Measurements from ENCODE around the gene GHITM. TPM values are rescaled to one million over a fixed set of nuclear protein-coding genes. Genes with fewer than 3 reads are reported as not detected.

GHITM gene
- total and polyA plus RNA-seq, 2 donors (not counting 1 experiment from before 2014, with no cell fraction given): 40.5 to 75.1 TPM

DNA sequence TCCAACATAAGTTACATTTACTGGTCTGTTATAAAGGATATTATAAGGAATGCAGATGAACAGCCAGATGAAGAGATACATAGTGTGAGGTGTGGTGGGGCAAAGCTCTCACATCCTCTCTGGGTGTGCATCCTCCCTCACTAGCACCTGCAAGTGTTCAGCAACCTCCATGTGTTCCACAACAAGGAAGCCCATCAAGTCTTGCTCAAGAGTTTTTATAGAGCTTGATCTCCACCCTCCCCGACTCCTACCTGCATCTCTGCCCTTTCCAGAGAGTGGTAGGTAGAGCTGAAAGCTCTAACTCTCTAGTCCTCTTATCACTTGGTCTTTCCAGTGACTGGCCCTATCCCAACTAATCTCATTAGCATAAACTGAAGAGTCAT lies 12.5 kb upstream of the GHITM start:
- CTCF ChIA-PET: no interaction called here
- peaks cover 5 to 21% (median 20%) of the 10 kb centered on the region in 3 donors for H3K9me3 ChIP-seq (ENCODE audit: control extremely low read depth in 1 of 3, control insufficient read depth in 2 of 3, insufficient read depth in 1 of 3, low read length in 2 of 3)

DNA sequence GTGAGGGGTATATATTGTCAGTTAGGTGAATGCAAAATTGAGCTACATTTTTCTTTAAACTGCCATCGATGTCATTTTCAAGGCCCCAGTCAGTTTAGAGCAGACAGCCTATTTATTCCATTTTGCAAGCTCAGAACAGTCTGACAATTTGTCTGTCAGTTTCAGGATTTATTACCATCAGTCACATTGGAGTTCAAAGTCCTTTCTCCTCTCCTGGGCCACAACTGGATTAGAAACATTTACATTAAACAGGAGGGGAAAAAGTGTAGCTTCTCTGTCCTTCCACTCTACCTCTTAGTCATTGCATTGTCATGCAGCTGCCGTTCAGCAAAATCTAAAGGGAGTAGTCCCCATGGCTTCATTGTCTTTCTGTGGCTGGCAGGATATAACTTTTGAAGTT lies 3.5 kb upstream of the GHITM start:
- Histone ChIP-seq H3K4me2 (replicated peaks; ENCODE audit: low read depth, low read length, poor library complexity, severe bottlenecking) (no peak overlapping the region), H3K4me1 (ENCODE audit: control insufficient read depth in 2 of 2, insufficient read depth in 2 of 2, low read length in 2 of 2) (peaks cover 11 to 14% of the 10 kb centered on the region in 2 donors), H4K20me1 (ENCODE audit: control insufficient read depth, insufficient read depth, low read length, poor library complexity, severe bottlenecking) (no peaks in the 10 kb centered on the region), H3K27me3 (replicated peaks in 1 of 4; ENCODE audit: control extremely low read depth in 1 of 4, control insufficient read depth in 3 of 4, insufficient read depth in 4 of 4, low read length in 3 of 4) (peaks cover 0 to 6% (median 1%) of the 10 kb centered on the region in 4 experiments), H3K36me3 (replicated peaks in 1 of 2; ENCODE audit: control extremely low read depth in 1 of 2, control insufficient read depth in 1 of 2, extremely low read depth in 1 of 2, insufficient read depth in 2 of 2, low read length in 1 of 2) (no peaks in the 10 kb centered on the region), H3K27ac (ENCODE audit: low read length in 2 of 2) (no peak overlapping the region), H2AFZ (ENCODE audit: insufficient read depth, low read depth, low read length, poor library complexity, severe bottlenecking) (no peak overlapping the region), H3K9ac (ENCODE audit: low read length) (no peak overlapping the region), H3K79me2 (ENCODE audit: control insufficient read depth, insufficient read depth, low read length) (peaks cover 15% of the 10 kb centered on the region), H3K9me3 (ENCODE audit: control extremely low read depth in 1 of 3, control insufficient read depth in 2 of 3, insufficient read depth in 1 of 3, low read length in 2 of 3) (peaks cover 0 to 1% (median 0%) of the 10 kb centered on the region in 3 donors), H3K4me3 (ENCODE audit: control extremely low read depth in 1 of 5, extremely low read depth in 1 of 5, insufficient read depth in 1 of 5, low read depth in 2 of 5, low read length in 4 of 5) (no peak overlapping the region)
- ChIA-PET CTCF (no interaction called here), POLR2A (no interaction called here)
- TF ChIP-seq EZH2 (IDR thresholded peaks at IDR 0.05; ENCODE audit: borderline replicate concordance, insufficient read depth, low read depth, low read length, poor library complexity, severe bottlenecking): no peak
- TF ChIP-seq, protein P1, sequence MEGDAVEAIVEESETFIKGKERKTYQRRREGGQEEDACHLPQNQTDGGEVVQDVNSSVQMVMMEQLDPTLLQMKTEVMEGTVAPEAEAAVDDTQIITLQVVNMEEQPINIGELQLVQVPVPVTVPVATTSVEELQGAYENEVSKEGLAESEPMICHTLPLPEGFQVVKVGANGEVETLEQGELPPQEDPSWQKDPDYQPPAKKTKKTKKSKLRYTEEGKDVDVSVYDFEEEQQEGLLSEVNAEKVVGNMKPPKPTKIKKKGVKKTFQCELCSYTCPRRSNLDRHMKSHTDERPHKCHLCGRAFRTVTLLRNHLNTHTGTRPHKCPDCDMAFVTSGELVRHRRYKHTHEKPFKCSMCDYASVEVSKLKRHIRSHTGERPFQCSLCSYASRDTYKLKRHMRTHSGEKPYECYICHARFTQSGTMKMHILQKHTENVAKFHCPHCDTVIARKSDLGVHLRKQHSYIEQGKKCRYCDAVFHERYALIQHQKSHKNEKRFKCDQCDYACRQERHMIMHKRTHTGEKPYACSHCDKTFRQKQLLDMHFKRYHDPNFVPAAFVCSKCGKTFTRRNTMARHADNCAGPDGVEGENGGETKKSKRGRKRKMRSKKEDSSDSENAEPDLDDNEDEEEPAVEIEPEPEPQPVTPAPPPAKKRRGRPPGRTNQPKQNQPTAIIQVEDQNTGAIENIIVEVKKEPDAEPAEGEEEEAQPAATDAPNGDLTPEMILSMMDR (IDR thresholded peaks at IDR 0.05): no peak
- peaks cover 5% of the 10 kb centered on the region for H3K27me3 Mint-ChIP-seq
- H3K27ac Mint-ChIP-seq: no peak overlapping the region
- intact Hi-C loops (cut with micrococcal nuclease): no loop called here
- DNase-seq (no peak), ATAC-seq (ENCODE audit: low read depth) (no peak)
- no peaks in the 10 kb centered on the region for H3K9me3 Mint-ChIP-seq (ENCODE audit: insufficient read depth)
- H3K4me3 Mint-ChIP-seq: no peak overlapping the region
- 0% methylated on average over 1 of the region's 2 CpGs for WGBS (ENCODE audit: insufficient coverage)
- peaks cover 17% of the 10 kb centered on the region for H3K4me1 Mint-ChIP-seq

More for the DNA sequence above, 12.5 kb upstream of the GHITM start:
- Histone ChIP-seq H4K20me1 (ENCODE audit: control insufficient read depth, insufficient read depth, low read length, poor library complexity, severe bottlenecking) (no peaks in the 10 kb centered on the region), H3K4me3 (ENCODE audit: control extremely low read depth in 1 of 5, extremely low read depth in 1 of 5, insufficient read depth in 1 of 5, low read depth in 2 of 5, low read length in 4 of 5) (no peak overlapping the region), H3K4me2 (replicated peaks; ENCODE audit: low read depth, low read length, poor library complexity, severe bottlenecking) (no peak overlapping the region), H3K36me3 (replicated peaks in 1 of 2; ENCODE audit: control extremely low read depth in 1 of 2, control insufficient read depth in 1 of 2, extremely low read depth in 1 of 2, insufficient read depth in 2 of 2, low read length in 1 of 2) (no peaks in the 10 kb centered on the region), H3K4me1 (ENCODE audit: control insufficient read depth in 2 of 2, insufficient read depth in 2 of 2, low read length in 2 of 2) (no peaks in the 10 kb centered on the region), H2AFZ (ENCODE audit: insufficient read depth, low read depth, low read length, poor library complexity, severe bottlenecking) (no peak overlapping the region), H3K27ac (ENCODE audit: low read length in 2 of 2) (no peak overlapping the region), H3K79me2 (ENCODE audit: control insufficient read depth, insufficient read depth, low read length) (no peaks in the 10 kb centered on the region), H3K27me3 (replicated peaks in 1 of 4; ENCODE audit: control extremely low read depth in 1 of 4, control insufficient read depth in 3 of 4, insufficient read depth in 4 of 4, low read length in 3 of 4) (peaks cover 0 to 20% (median 4%) of the 10 kb centered on the region in 4 experiments), H3K9ac (ENCODE audit: low read length) (no peak overlapping the region)
- TF ChIP-seq, protein P1 (IDR thresholded peaks at IDR 0.05): no peak
- no peak for TF ChIP-seq EZH2 (IDR thresholded peaks at IDR 0.05; ENCODE audit: borderline replicate concordance, insufficient read depth, low read depth, low read length, poor library complexity, severe bottlenecking)
- POLR2A ChIA-PET: no interaction called here
- intact Hi-C loops (cut with micrococcal nuclease): no loop called here
- WGBS (ENCODE audit: insufficient coverage): 100% methylated on average over 1 of the region's 1 CpG
- no peak overlapping the region for H3K27ac Mint-ChIP-seq
- peaks cover 30% of the 10 kb centered on the region for H3K27me3 Mint-ChIP-seq
- no peaks in the 10 kb centered on the region for H3K4me1 Mint-ChIP-seq
- no peak overlapping the region for H3K4me3 Mint-ChIP-seq
- peaks cover 15% of the 10 kb centered on the region for H3K9me3 Mint-ChIP-seq (ENCODE audit: insufficient read depth)
- no peak for ATAC-seq (ENCODE audit: low read depth)
- no peak for DNase-seq
